HG03457 (cell line): ENCODE results near the gene GJB4.
"Not testable (repeated sequence)": the region's sequence is repeated elsewhere in the genome, so short reads cannot be mapped to it uniquely, and the experiment has no call there.

Experiments used
- ATAC-seq: cut with Tn5 transposase; IDR thresholded peaks from one replicate; pipeline ENCODE4 v1.9.1; 2021; ENCODE audit warnings: moderate number of reproducible peaks; ENCODE audit not compliant: unreplicated experiment

The GJB4 gene

GRCh38 chr1:34794790-34795180 lies 35.2 kb downstream of the GJB4 start:
- no peak for ATAC-seq

DNA sequence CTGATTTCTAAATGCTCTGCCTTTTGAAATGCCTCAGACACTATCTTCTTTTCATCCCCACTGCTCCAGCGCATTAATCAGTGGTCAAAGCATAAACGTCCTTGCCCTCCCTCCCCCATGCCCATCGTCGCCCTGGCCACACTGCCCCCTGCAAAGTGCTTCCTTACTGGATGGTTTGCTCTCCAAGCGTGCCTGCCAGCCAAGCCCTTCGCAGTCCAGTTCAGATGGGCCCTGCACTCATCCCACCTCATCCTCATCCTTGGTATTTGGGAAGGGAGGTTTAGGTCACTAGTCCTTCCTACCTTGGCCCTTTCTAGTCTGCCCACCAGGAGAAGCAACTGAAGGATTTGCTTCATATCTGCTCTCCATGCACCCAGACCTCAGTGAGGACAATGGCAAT lies 36.4 kb downstream of the GJB4 start:
- ATAC-seq = no peak

GRCh38 chr1:34796990-34797389 lies 37.5 kb downstream of the GJB4 start:
- ATAC-seq = no peak

- ATAC-seq = no peak
These were observed 40.7 kb downstream of the GJB4 start for GRCh38 chr1:34800214-34800613.

DNA sequence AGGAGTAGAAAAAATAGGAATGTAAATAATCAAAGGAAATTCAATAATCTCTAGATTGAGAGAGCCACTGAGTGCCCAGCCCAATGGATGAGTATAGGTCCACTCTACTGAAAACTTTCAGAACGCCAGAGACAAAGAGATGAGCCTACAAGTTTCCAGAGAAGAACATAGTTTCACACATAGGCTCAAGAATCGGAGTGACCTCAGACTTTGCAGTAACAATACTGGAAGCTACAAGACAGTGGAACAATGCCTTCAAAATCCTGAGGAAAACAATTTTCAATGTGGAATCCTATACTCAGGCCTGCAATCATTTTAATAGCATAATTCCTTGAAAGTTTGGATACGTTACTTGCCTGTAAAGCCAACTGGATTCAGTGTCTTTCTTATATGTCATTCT lies 44.2 kb downstream of the GJB4 start:
- no peak for ATAC-seq

DNA sequence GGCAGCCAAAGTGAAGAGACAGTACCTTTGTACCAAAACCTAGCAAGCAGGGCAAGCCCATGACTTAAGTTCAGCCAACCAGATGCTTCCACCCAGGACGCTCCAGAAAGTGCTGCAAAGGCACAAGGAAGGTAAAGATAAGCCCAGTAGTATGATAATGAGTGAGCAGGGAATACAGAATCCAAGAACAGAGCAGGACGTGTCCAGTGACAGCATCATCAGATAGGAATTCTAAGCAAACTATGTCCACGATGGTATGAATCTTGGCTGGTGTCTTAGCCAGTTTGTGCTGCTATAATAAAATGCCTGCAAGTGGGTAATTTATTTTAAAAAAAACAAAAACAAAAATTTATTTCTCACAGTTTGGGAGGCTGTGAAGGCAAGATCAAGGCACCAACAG lies 46.9 kb downstream of the GJB4 start:
- ATAC-seq = no peak

DNA sequence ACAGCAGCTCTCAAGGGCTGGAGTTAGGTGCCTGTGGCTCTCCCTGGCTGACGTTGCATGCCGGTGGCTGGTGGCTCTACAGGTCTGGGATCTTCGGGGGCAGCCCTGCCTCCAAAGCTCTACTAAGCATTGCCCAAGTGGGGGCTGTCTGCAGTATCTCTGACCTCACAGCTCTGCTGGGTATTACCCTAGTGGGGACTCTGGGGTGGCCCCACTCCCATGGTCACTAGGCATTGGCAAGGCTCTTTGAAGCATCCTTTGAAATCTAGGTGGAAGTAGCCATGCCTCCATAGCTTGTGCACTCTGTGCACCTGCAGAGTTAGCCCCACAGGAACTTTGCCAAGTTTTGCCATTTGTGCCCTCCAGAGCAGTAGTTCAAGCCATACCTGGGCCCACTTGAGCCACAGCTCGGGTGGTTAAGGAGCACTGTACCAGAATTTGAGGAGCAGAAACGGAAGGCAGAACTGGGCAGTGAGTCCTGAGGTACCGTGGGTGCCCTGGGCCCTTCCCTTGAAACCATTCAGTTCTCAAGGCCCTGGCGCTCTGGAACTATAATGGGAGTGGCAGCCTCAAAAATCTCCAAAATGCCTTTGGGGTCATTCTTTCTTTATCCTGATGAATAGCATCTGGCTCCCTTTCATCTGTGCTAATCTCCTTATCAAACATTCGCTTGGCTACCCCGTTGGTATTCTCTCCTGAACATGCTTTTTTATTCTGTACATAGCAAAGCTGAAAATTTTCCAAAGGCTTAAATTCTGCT lies 48.7 kb downstream of the GJB4 start:
- no peak for ATAC-seq

- not testable (repeated sequence) for ATAC-seq
These were observed 51.2 kb downstream of the GJB4 start for GRCh38 chr1:34810781-34811180.
